ENCODE measurements around the gene SPAAR. TPM values are rescaled to one million over a fixed set of nuclear protein-coding genes. Genes with fewer than 3 reads are reported as not detected.

The SPAAR gene
- total RNA-seq, 1 donor from 2014 or later, result 11.9 TPM

GRCh38 chr9:35952526-35953191, 43.4 kb downstream of the SPAAR start:
- no peak for TF ChIP-seq CTCF (IDR thresholded peaks at IDR 0.05)
- H3K4me1 ChIP-seq, result peaks cover 19% of the 10 kb centered on the region
- DNase-seq, result no peak
- no peak for ATAC-seq
- intact Hi-C loops (cut with DNase I), result loop anchor here (10.0 kb wide), 1 partner anchor 72 kb away; no protein-coding TSS in a partner anchor
- H3K27me3 ChIP-seq (ENCODE audit: low read depth), result no peaks in the 10 kb centered on the region
- peak overlapping the region; percentile 46 for H3K27ac ChIP-seq
- H3K4me3 ChIP-seq, result no peak overlapping the region
- no peaks in the 10 kb centered on the region for H3K36me3 ChIP-seq
- no peaks in the 10 kb centered on the region for H3K9me3 ChIP-seq

DNA sequence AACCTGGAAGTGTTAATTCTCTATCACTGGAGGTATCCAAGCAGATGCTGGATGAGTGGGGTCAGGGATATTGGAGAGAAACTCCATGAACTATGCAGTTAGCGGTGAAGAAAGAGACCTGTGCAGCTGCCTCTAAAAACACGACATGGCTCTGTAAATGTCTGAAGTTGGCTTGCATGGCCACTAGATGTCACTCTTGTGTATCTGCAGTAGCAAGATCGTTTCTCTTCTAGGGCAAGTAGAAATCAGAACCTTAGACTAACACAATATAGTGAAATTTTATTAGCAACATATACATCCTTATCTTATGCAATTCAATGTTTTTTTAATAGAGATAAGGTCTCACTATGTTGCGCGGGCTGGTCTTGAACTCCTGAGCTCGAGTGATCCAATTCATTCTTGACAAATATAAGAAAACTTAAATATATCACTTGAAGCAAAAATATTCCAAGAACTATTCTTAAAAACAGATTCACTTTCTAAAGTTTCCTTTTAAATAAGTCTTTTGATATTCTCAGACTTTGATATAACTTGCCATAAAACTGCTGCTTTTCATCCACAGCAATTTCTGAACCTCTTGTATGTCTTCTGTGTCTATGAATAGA, 45.8 kb downstream of the SPAAR start:
- Histone ChIP-seq H3K27me3 (ENCODE audit: low read depth) (no peaks in the 10 kb centered on the region), H3K4me1 (peaks cover 6% of the 10 kb centered on the region), H3K36me3 (no peaks in the 10 kb centered on the region), H3K27ac (no peak overlapping the region), H3K4me3 (no peak overlapping the region), H3K9me3 (no peaks in the 10 kb centered on the region)
- ATAC-seq, result peak; percentile 80 to 87
- DNase-seq, result no peak
- intact Hi-C loops (cut with DNase I), result loop anchor here (10.0 kb wide), 1 partner anchor 70 kb away; no protein-coding TSS in a partner anchor
- TF ChIP-seq CTCF (IDR thresholded peaks at IDR 0.05), result peak; percentile 86

DNA sequence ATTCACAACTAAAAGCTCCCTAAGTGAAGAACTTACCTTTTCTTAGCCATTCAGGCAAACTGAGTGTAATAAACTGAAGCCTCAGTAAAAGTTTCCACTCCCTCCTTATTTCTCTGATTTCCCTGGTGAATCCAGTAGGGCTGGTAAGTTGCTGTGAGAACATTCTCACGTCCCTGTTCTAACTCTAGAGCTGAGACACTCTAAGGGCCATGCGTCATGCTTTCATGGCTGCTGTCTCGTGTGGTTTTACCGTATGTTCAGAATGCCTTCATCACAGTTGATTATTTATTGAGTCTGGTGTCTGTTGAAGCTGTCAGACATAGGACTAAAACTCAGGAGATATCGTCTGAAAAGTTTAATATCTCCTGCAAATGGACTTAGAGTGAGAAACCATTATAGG, 47.4 kb downstream of the SPAAR start:
- no peak for TF ChIP-seq CTCF (IDR thresholded peaks at IDR 0.05)
- Histone ChIP-seq H3K4me1 (peaks cover 6% of the 10 kb centered on the region), H3K4me3 (no peak overlapping the region), H3K9me3 (no peaks in the 10 kb centered on the region), H3K36me3 (no peaks in the 10 kb centered on the region), H3K27ac (no peak overlapping the region), H3K27me3 (ENCODE audit: low read depth) (no peaks in the 10 kb centered on the region)
- DNase-seq (no peak), ATAC-seq (no peak)
- intact Hi-C loops (cut with DNase I), result loop anchor here (10.0 kb wide), 1 partner anchor 68 kb away; no protein-coding TSS in a partner anchor

- no peak within 1 kb of the TSS for H3K4me3 ChIP-seq
- no peak within 1 kb of the TSS for H3K27ac ChIP-seq
- DNase-seq (no peak), ATAC-seq (no peak)
- no peaks in the 10 kb centered on the region for H3K36me3 ChIP-seq
- H3K4me1 ChIP-seq, result peaks cover 6% of the 10 kb centered on the region
- TF ChIP-seq CTCF (IDR thresholded peaks at IDR 0.05), result no peak
- H3K9me3 ChIP-seq, result no peaks in the 10 kb centered on the region
- no peaks in the 10 kb centered on the region for H3K27me3 ChIP-seq (ENCODE audit: low read depth)
- intact Hi-C loops (cut with DNase I), result loop anchor here (10.0 kb wide), 1 partner anchor 67 kb away; no protein-coding TSS in a partner anchor
These were observed 49.0 kb downstream of the SPAAR start, which contains the start of gene OR2S2 for GRCh38 chr9:35958104-35958837. OR2S2 (minus strand) TSS chr9:35958154; CDS start chr9:35958098, 56 bp downstream.

- no peak for TF ChIP-seq CTCF (IDR thresholded peaks at IDR 0.05)
- intact Hi-C loops (cut with DNase I), result no loop called here
- no peak overlapping the region for H3K27ac ChIP-seq
- H3K4me3 ChIP-seq, result no peak overlapping the region
- DNase-seq (no peak), ATAC-seq (no peak)
- H3K27me3 ChIP-seq (ENCODE audit: low read depth), result no peaks in the 10 kb centered on the region
- no peaks in the 10 kb centered on the region for H3K36me3 ChIP-seq
- H3K4me1 ChIP-seq, result no peaks in the 10 kb centered on the region
- H3K9me3 ChIP-seq, result no peaks in the 10 kb centered on the region
These were observed 50.9 kb downstream of the SPAAR start for GRCh38 chr9:35960039-35960655.

Measured in lower lobe of right lung (tissue), 2 donors.